Lower leg skin (tissue), 4 donors: ENCODE results near the gene KCNH8. TPM values are rescaled to one million over a fixed set of nuclear protein-coding genes. Genes with fewer than 3 reads are reported as not detected.

Experiments
- DNase-seq, 2 donors: peaks; one replicate each; pipeline ENCODE4 v3.0.0-alpha.2; 2019; ENCODE audit warnings: low spot score in 2 of 2
- H3K4me3 ChIP-seq: fragments of 200-600 bp; sonication (generic); 2 replicates; pipeline ENCODE4 v1.5.1; 2017; ENCODE audit warnings: mild to moderate bottlenecking, low read depth; ENCODE audit not compliant: poor library complexity, severe bottlenecking
- CTCF ChIP-seq, 3 donors: fragments of 450-650 bp; IDR thresholded peaks; one replicate each; pipeline ENCODE4 v1.5.1; 2016; ENCODE audit warnings: antibody characterized with exemption in 3 of 3, mild to moderate bottlenecking in 3 of 3, moderate library complexity in 2 of 3
- POLR2A ChIP-seq, 2 donors: fragments of 450-650 bp; IDR thresholded peaks; one replicate each; pipeline ENCODE4 v1.6.1; 2016 to 2017; ENCODE audit warnings: antibody characterized with exemption in 2 of 2, mild to moderate bottlenecking in 1 of 2, moderate library complexity in 1 of 2
- whole genome bisulfite sequencing, 2 donors: methylation state at CpG; one replicate each; pipeline ENCODE4 v1.1.5; 2018; 5-methylcytosine and 5-hydroxymethylcytosine counted together
- intact Hi-C: fragments of 100-400 bp; cut with DNase I; formaldehyde crosslinking; loops from one replicate; pipeline ENCODE4 v1.15.0; 2023; ENCODE audit warnings: low total_unique reads
- total RNA-seq, 4 donors: library from RNA; depleted of rRNA; stranded (reverse); fragments of >200 nt; gene quantifications; one replicate each; pipeline ENCODE4 v1.1.0, GENCODE V29; 2016

The KCNH8 gene
- total RNA-seq, 4 donors from 2014 or later: 0.34 to 1.2 (median 0.61) TPM

DNA sequence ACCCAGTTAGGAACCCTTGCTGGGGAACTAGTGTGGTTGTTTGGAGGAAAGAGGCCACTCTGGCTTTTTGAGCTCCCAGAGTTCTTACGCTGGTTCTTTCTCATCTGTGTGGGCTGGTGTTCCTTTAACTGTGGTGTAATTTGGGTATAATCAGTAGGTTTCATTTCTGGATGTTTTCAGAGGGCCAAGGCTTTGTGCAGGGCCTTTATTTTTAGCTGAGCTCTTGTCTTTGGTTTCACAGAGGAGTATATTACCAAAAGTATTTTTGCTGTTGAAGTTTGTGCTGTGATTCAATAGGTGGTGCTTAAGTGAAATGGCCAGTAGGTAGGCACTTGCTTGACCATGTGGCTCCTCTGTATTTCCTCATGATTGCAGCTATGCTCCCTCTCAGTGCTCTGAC, 357.9 kb downstream of the KCNH8 start:
- WGBS, 2 donors: 94% methylated on average over 1 of the region's 1 CpG
- no peak for TF ChIP-seq POLR2A (IDR thresholded peaks at IDR 0.05)
- no peak for TF ChIP-seq CTCF (IDR thresholded peaks at IDR 0.05)
- intact Hi-C loops: no loop called here

GRCh38 chr3:19522305-19522704, 374.0 kb downstream of the KCNH8 start:
- TF ChIP-seq CTCF (IDR thresholded peaks at IDR 0.05) (no peak), POLR2A (IDR thresholded peaks at IDR 0.05) (no peak)
- no peak overlapping the region for H3K4me3 ChIP-seq
- intact Hi-C loops: no loop called here
- WGBS, 2 donors: 86 to 91% methylated on average over 1 of the region's 1 CpG
- DNase-seq: no peak

More for the DNA sequence above, 357.9 kb downstream of the KCNH8 start:
- no peak overlapping the region for H3K4me3 ChIP-seq
- DNase-seq: no peak

- no peak overlapping the region for H3K4me3 ChIP-seq
- intact Hi-C loops: no loop called here
- 57 to 67% methylated on average over 3 of the region's 3 CpGs for WGBS, 2 donors
- DNase-seq: no peak
- no peak for TF ChIP-seq POLR2A (IDR thresholded peaks at IDR 0.05)
- no peak for TF ChIP-seq CTCF (IDR thresholded peaks at IDR 0.05)
Observed at GRCh38 chr3:19526071-19526470, 377.8 kb downstream of the KCNH8 start.

DNA sequence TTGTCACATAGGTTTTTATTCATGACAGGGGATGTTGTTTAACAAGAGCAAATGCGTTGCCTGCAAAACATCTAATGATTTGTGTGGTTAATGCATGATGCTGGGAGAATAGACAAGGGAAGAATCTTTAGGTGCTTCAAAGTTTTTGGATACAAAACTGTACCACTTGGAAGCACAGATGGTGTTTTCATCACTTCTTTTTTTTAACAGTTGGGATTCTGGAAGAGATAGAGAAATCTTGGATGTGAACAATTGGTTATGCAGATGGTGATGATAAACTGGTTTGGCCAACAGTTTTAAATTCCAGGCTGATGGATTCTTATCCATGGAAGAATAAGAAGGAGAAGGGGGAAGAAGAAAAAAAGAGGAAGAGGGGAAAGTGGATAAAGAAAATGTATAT, 379.4 kb downstream of the KCNH8 start:
- H3K4me3 ChIP-seq: no peak overlapping the region
- WGBS, 2 donors: 78 to 89% methylated on average over 1 of the region's 1 CpG
- no peak for TF ChIP-seq CTCF (IDR thresholded peaks at IDR 0.05)
- intact Hi-C loops: no loop called here
- no peak for DNase-seq

- DNase-seq: no peak
- H3K4me3 ChIP-seq: no peak overlapping the region
- intact Hi-C loops: no loop called here
- TF ChIP-seq POLR2A (IDR thresholded peaks at IDR 0.05) (no peak), CTCF (IDR thresholded peaks at IDR 0.05) (no peak)
- 88 to 96% methylated on average over 1 of the region's 1 CpG for WGBS, 2 donors
Observed at GRCh38 chr3:19531426-19531825, 383.1 kb downstream of the KCNH8 start.
